Astrocyte (in vitro differentiated cells and primary cell): Measurements from ENCODE around the gene SLC12A5. TPM values are rescaled to one million over a fixed set of nuclear protein-coding genes. Genes with fewer than 3 reads are reported as not detected.

Experiments
- DNase-seq: peaks from one replicate; pipeline ENCODE4 v3.0.0-alpha.2; 2010; ENCODE audit warnings: low read depth
- FAIRE-seq: peaks from 2 replicates; lab custom pipeline; 2011; peaks lifted over from hg19 to GRCh38; lab: Jason Lieb, UNC
- H2AFZ ChIP-seq: 2 replicates; pipeline ENCODE4 v1.6.0; 2012; ENCODE audit warnings: low read depth, low read length, inconsistent platforms
- H3K27ac ChIP-seq: 2 replicates; pipeline ENCODE4 v1.5.1; 2011; ENCODE audit warnings: low read depth, low read length, inconsistent platforms
- H3K27me3 ChIP-seq: 2 replicates; pipeline ENCODE4 v1.6.0; 2011; ENCODE audit warnings: low read length, inconsistent platforms; ENCODE audit not compliant: insufficient read depth
- H3K36me3 ChIP-seq: 2 replicates; pipeline ENCODE4 v1.5.1; 2011; ENCODE audit warnings: low read length, inconsistent platforms; ENCODE audit not compliant: insufficient read depth
- H3K4me1 ChIP-seq: 2 replicates; pipeline ENCODE4 v1.5.1; 2011; ENCODE audit warnings: low read length, inconsistent platforms; ENCODE audit not compliant: insufficient read depth
- H3K4me2 ChIP-seq: 2 replicates; pipeline ENCODE4 v1.6.0; 2012; ENCODE audit warnings: low read length, inconsistent platforms
- H3K4me3 ChIP-seq: 2 replicates; pipeline ENCODE4 v1.5.1; 2011; ENCODE audit warnings: low read depth, mild to moderate bottlenecking, low read length, inconsistent platforms; ENCODE audit not compliant: insufficient read depth
- H3K79me2 ChIP-seq: 2 replicates; pipeline ENCODE4 v1.6.0; 2012; ENCODE audit warnings: mild to moderate bottlenecking, low read length, inconsistent platforms; ENCODE audit not compliant: insufficient read depth
- H3K9ac ChIP-seq: 2 replicates; pipeline ENCODE4 v1.6.0; 2012; ENCODE audit warnings: mild to moderate bottlenecking, low read length, inconsistent platforms
- H3K9me3 ChIP-seq: 2 replicates; pipeline ENCODE4 v1.5.1; 2012; ENCODE audit warnings: low read depth, mild to moderate bottlenecking, low read length, inconsistent platforms; ENCODE audit not compliant: insufficient read depth
- H4K20me1 ChIP-seq: 2 replicates; pipeline ENCODE4 v1.6.0; 2012; ENCODE audit warnings: low read length, inconsistent platforms; ENCODE audit not compliant: insufficient read depth
- H3K27ac Mint-ChIP-seq: one replicate; pipeline ENCODE4 v1.8.0; 2021; ENCODE audit warnings: mild to moderate bottlenecking, mixed read lengths; ENCODE audit not compliant: unreplicated experiment
- H3K27me3 Mint-ChIP-seq: one replicate; pipeline ENCODE4 v1.8.0; 2021; ENCODE audit warnings: low read depth, mixed read lengths; ENCODE audit not compliant: unreplicated experiment
- H3K36me3 Mint-ChIP-seq: one replicate; pipeline ENCODE4 v1.8.0; 2021; ENCODE audit warnings: low read depth, mixed read lengths; ENCODE audit not compliant: unreplicated experiment
- H3K4me1 Mint-ChIP-seq: one replicate; pipeline ENCODE4 v1.8.0; 2021; ENCODE audit warnings: low read depth, mixed read lengths; ENCODE audit not compliant: unreplicated experiment
- H3K4me3 Mint-ChIP-seq: one replicate; pipeline ENCODE4 v1.8.0; 2021; ENCODE audit warnings: mild to moderate bottlenecking, moderate library complexity, mixed read lengths; ENCODE audit not compliant: unreplicated experiment
- H3K9me3 Mint-ChIP-seq: one replicate; pipeline ENCODE4 v1.8.0; 2021; ENCODE audit warnings: mild to moderate bottlenecking, mixed read lengths; ENCODE audit not compliant: unreplicated experiment
- CTCF ChIP-seq: IDR thresholded peaks from 2 replicates; pipeline ENCODE4 v1.5.1; 2011; ENCODE audit warnings: low read depth, mild to moderate bottlenecking, inconsistent platforms, low read length, moderate library complexity; ENCODE audit not compliant: insufficient read depth
- EZH2 ChIP-seq: IDR thresholded peaks from 2 replicates; pipeline ENCODE4 v1.6.1; 2012; ENCODE audit warnings: mild to moderate bottlenecking, low read length, inconsistent platforms; ENCODE audit not compliant: insufficient read depth
- total RNA-seq: library from RNA; stranded (reverse); gene quantifications from 2 replicates; pipeline ENCODE4 v1.2.1, GENCODE V29; 2021

Gene SLC12A5
- total RNA-seq, 1 donor from 2014 or later: 14.6 TPM

DNA sequence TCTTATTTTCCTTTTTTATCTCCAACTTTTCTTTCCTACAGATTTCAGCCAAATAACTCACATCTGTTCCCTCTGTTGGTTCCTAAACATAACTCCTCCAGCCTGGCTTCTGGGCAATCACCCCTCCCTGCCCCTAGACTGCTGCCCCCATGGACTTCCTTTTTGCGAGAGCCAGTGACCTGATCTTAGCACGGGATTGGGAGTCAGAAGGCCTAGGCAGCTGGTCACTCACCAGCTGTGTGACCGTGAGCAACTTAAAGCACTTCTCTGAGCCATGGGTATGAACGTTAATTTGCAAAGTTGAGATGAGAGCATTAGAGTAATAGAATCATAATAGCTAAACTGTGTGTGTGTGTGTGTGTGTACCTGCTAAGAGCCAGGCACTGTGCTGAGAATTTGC, 24.8 kb upstream of the SLC12A5 start:
- TF ChIP-seq EZH2 (no peak), CTCF (no peak)
- Histone ChIP-seq H2AFZ (no peak overlapping the region), H3K79me2 (no peaks in the 10 kb centered on the region), H3K27ac (no peak overlapping the region), H3K27me3 (peaks cover 26% of the 10 kb centered on the region), H3K4me1 (peaks cover 8% of the 10 kb centered on the region), H3K4me2 (no peak overlapping the region), H4K20me1 (no peaks in the 10 kb centered on the region), H3K36me3 (no peaks in the 10 kb centered on the region), H3K9me3 (no peaks in the 10 kb centered on the region), H3K9ac (no peak overlapping the region), H3K4me3 (no peak overlapping the region)
- no peaks in the 10 kb centered on the region for H3K9me3 Mint-ChIP-seq
- peaks cover 25% of the 10 kb centered on the region for H3K4me1 Mint-ChIP-seq
- H3K36me3 Mint-ChIP-seq: no peaks in the 10 kb centered on the region
- no peak overlapping the region for H3K4me3 Mint-ChIP-seq
- no peak overlapping the region for H3K27ac Mint-ChIP-seq
- DNase-seq (no peak), FAIRE-seq (no peak)
- peaks cover 3% of the 10 kb centered on the region for H3K27me3 Mint-ChIP-seq

GRCh38 chr20:46004889-46005473, 24.0 kb upstream of the SLC12A5 start:
- FAIRE-seq: no peak

DNA sequence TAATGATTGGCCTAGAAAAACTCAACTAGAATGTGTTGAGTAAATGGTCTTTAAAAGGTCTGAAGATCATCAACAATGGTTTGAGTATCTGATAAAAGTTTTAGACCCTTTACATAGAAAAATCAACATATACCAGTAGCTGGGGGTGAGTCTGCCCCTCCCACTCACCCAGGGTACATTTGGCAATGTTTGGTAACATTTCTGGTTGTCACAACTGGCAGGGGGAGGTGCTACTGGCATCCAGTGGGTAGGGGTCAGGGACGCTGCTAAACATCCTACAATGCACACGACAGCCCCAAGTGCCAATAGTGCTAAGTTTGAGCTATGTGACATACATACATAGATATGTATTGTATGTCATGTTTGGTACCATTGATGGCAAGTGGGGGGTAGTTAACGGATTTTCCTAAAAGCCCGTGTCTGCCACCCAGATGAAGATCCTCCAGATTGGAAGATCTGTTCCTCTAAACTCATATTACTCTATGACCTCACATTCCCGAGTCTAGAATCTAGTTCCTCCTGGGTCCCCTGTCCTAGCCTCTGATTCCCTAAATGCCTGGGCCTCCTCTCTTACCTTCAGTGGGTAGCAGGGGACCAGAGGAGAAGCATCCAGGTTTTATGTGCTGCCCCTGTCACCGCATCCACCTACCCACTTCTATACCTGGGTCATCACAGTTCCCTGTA, 22.9 kb upstream of the SLC12A5 start:
- FAIRE-seq: no peak
- Histone ChIP-seq H3K4me3 (no peak overlapping the region), H2AFZ (no peak overlapping the region), H3K36me3 (no peaks in the 10 kb centered on the region), H3K9me3 (peaks cover 5% of the 10 kb centered on the region), H3K4me1 (peaks cover 8% of the 10 kb centered on the region), H3K4me2 (no peak overlapping the region), H3K27me3 (peaks cover 38% of the 10 kb centered on the region), H3K27ac (no peak overlapping the region), H3K9ac (no peak overlapping the region), H3K79me2 (no peaks in the 10 kb centered on the region), H4K20me1 (no peaks in the 10 kb centered on the region)
- Mint-ChIP-seq H3K36me3 (no peaks in the 10 kb centered on the region), H3K4me3 (no peak overlapping the region), H3K27me3 (peaks cover 3% of the 10 kb centered on the region), H3K4me1 (peaks cover 26% of the 10 kb centered on the region), H3K27ac (no peak overlapping the region), H3K9me3 (peaks cover 1% of the 10 kb centered on the region)
- DNase-seq: no peak
- TF ChIP-seq EZH2: no peak
- no peak for TF ChIP-seq CTCF

More at GRCh38 chr20:46004889-46005473, 24.0 kb upstream of the SLC12A5 start:
- Histone ChIP-seq H3K9ac (no peak overlapping the region), H3K27me3 (peaks cover 29% of the 10 kb centered on the region), H3K4me3 (no peak overlapping the region), H4K20me1 (no peaks in the 10 kb centered on the region), H3K4me1 (peaks cover 8% of the 10 kb centered on the region), H2AFZ (no peak overlapping the region), H3K9me3 (no peaks in the 10 kb centered on the region), H3K4me2 (no peak overlapping the region), H3K79me2 (no peaks in the 10 kb centered on the region), H3K36me3 (no peaks in the 10 kb centered on the region), H3K27ac (no peak overlapping the region)
- TF ChIP-seq EZH2: no peak
- H3K9me3 Mint-ChIP-seq: no peaks in the 10 kb centered on the region
- peaks cover 3% of the 10 kb centered on the region for H3K27me3 Mint-ChIP-seq
- H3K36me3 Mint-ChIP-seq: no peaks in the 10 kb centered on the region
- no peak overlapping the region for H3K4me3 Mint-ChIP-seq
- peaks cover 26% of the 10 kb centered on the region for H3K4me1 Mint-ChIP-seq
- H3K27ac Mint-ChIP-seq: no peak overlapping the region
- no peak for DNase-seq
